HTERT RPE-1 (cell line): ENCODE measurements around the gene BCDIN3D.
"Not testable (repeated sequence)": the region's sequence is repeated elsewhere in the genome, so short reads cannot be mapped to it uniquely, and the experiment has no call there.

Experiments
- in situ Hi-C: fragments of 300-500 bp; cut with MboI; formaldehyde crosslinking; loops from 4 replicates; pipeline ENCODE4 v1.14.3; 2020; ENCODE audit warnings: low sequenced_read_pairs

BCDIN3D gene

GRCh38 chr12:49877066-49877465 is 34.2 kb upstream of the BCDIN3D start:
- in situ Hi-C loops = no loop called here

DNA sequence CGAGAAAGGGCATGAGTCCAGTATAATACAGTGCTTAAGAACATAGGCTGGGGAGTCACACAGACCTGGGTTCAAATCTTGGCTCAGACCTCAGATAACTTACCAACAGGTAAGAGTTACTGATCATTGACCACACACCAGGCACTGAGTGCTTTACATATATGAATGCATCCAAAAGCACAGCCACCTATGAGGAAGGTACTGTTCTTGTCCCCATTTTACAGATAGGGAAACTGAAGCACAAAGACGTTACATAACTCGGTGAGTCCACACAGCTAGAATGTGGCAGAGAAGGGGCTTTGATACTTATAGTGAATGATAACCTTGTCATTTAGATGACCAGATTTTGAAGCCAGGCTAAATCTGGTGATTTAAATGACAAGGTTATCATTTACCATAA is 33.2 kb upstream of the BCDIN3D start:
- in situ Hi-C loops = no loop called here

DNA sequence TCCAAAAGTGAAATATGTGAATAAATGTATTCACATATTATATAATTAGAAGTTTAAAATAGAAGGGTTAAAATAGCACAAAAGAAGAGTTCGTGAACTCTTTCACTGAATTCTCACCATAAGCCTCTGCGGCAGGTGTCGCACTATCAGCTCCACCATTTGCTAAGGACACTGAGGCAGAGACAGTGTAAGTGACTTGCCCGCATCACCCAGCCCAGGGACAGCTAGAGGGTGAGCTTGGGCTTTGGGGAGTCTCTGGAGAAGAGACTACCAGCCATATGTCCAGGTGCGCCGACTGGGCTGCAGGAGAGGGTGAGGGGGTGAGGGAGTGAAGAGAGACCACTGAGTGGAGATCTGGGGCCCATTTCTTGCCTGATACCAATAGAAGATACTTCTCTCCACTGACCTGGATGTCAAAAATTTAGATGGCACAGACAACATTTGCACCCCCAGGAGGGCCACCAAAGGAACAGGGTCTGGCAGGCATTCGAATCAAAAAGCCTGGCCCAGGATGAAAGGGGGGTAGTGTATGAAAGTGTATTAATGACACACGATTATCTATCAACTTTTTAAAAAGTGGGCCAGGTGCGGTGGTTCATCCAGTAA is 32.3 kb upstream of the BCDIN3D start:
- in situ Hi-C loops = no loop called here

GRCh38 chr12:49874142-49874897 is 31.4 kb upstream of the BCDIN3D start:
- in situ Hi-C loops = no loop called here

GRCh38 chr12:49873361-49873934 is 30.5 kb upstream of the BCDIN3D start:
- in situ Hi-C loops = no loop called here

GRCh38 chr12:49872781-49873181 is 29.9 kb upstream of the BCDIN3D start:
- in situ Hi-C loops = no loop called here

- in situ Hi-C loops = no loop called here
Observed at GRCh38 chr12:49872381-49872780, 29.5 kb upstream of the BCDIN3D start.

DNA sequence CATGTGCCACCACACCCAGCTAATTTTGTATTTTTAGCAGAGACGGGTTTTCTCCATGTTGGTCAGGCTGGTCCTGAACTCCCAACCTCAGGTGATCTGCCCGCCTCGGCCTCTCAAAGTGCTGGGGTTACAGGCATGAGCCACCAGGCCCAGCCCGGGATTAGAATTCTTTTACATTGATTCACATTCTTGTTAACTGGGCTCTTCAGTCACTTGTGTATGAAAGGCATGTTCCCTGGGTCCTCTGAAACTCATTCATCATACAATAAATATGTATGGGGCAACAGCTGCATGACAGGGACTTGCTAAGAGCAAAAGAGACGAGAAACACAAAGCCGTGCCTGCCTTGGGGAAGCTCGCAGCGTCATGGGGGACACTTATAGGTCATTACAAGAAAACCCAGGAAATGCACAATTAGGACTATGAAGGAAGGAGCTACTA is 28.9 kb upstream of the BCDIN3D start:
- in situ Hi-C loops = not testable (repeated sequence)

GRCh38 chr12:49871263-49871561 is 28.3 kb upstream of the BCDIN3D start:
- in situ Hi-C loops = no loop called here

DNA sequence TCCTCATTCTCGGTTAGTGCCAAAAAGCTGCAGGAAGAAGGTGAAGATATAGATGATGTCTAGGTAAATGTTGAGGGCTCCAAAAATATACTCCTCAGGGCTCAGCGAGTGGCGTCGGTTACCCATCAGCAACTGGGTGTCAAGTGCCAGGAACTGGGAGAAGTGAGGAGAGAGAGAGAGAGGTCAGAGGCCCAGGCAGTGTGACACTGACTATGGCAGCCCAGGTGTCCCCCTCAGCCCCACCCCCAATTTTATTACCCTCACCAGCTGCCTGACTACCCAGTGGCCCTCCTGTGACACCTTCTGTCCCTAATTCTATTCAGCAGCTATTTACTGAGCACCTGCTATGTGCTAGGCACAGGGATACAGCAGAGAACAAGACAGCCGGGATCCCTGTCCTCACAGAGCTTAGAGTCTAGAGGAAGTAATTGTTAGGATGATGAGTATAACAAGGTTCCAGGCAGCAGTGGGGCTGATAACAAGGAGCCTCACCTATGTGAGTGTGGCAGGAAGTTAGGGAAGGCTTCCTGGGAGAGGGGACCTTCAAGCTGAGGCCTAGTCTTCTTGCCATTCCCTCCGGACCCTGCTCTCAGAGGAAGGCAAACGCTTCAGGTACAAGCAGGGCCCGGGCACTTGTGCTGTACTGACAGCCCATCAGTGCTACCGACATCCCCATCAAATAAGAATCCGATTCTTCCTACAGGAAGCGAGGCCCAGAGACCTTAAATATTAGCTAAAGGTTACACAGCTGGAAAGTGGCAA is 27.8 kb upstream of the BCDIN3D start:
- in situ Hi-C loops = no loop called here

- in situ Hi-C loops = no loop called here
Observed at GRCh38 chr12:49869816-49870500, 27.1 kb upstream of the BCDIN3D start.

DNA sequence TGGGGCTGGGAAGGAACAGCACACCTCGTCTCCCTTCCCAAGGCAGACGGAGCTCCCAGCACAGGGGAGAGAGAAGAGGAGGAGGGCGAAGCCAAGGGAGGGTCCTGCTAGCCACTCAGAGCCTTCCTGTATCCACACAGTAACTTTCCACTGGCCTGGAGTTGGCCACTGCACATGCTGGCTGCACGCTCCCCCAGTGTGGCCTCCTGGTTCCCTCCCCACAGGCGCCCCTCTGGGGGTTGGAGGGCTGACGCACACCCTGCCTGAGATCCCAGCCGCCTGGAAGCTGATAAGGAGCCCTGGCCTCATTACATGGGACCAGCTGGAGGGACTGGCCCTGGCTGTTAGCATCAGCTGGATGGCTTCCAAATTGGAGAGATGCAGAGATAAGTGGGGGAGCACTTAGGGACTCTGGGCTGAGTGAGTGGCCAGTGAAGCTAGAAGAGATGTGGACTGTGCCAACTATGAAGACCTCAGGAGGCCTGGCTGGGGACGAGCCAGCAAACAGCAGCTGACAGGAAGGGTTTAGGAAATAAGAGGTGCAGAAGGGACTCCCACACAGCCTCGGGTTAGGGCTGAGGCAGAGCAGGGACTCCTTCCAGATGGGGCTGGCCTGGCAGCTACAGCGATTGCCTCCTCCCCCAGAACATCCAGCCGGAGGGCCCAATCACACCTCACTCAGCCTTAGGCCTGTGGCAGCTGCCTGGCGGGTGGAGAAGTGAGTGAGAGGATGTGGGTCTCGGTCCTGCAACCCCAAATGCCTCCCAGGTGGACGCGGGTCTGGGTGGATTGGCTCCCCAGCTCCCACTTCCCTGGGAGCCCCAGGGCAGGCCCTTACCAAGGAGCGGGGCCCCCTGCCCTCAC is 26.3 kb upstream of the BCDIN3D start:
- in situ Hi-C loops = no loop called here

GRCh38 chr12:49868449-49868848 is 25.5 kb upstream of the BCDIN3D start:
- in situ Hi-C loops = no loop called here

GRCh38 chr12:49867570-49868341 is 24.9 kb upstream of the BCDIN3D start:
- in situ Hi-C loops = no loop called here

- in situ Hi-C loops = no loop called here
Observed at GRCh38 chr12:49866859-49867569, 24.1 kb upstream of the BCDIN3D start.

DNA sequence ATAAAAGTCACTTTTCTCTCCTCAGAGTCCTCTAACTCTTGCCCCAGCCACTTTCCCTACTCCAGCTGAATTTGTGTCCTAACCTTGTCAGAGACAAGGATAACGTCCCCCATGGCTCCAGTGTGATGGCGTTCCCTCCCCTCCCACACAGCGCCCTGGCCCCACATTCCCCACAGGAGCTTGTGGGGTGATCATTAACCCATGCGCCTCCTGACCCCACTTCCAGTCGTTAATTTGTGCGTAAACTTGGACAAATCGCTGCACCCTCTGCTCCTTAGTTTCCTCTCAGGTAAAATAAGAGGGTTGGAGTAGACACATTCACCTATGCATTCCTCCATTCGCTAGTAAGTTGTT is 22.9 kb upstream of the BCDIN3D start:
- in situ Hi-C loops = no loop called here

- in situ Hi-C loops = no loop called here
Observed at GRCh38 chr12:49865109-49865781, 22.3 kb upstream of the BCDIN3D start.

- in situ Hi-C loops = no loop called here
Observed at GRCh38 chr12:49864798-49865090, 21.8 kb upstream of the BCDIN3D start.
